ENCODE data around the gene DLL1. TPM values are rescaled to one million over a fixed set of nuclear protein-coding genes. Genes with fewer than 3 reads are reported as not detected.

The DLL1 gene
- total and polyA plus RNA-seq, 10 donors = 12.6 to 119 (median 62.8) TPM

GRCh38 chr6:170243386-170243785, 47.5 kb downstream of the DLL1 start:
- Histone ChIP-seq H3K36me3 (no peaks in the 10 kb centered on the region), H3K9me3 (no peaks in the 10 kb centered on the region), H3K4me1 (peaks cover 0 to 3% (median 0%) of the 10 kb centered on the region in 6 donors), H3K4me3 (no peak overlapping the region), H3K27ac (peak overlapping the region in 4 of 8 donors; percentile 0 to 50 (median 18)), H3K27me3 (replicated peaks in 1 of 7) (peaks cover 0 to 18% (median 0%) of the 10 kb centered on the region in 7 donors)
- WGBS, 5 donors = 75 to 84% (median 83%) methylated on average over 7 of the region's 7 CpGs
- intact Hi-C loops (cut with DNase I; ENCODE audit: low total_unique reads) = no loop called here
- no peak for DNase-seq
- TF ChIP-seq POLR2AphosphoS5 (IDR thresholded peaks at IDR 0.05) (no peak), POLR2A (IDR thresholded peaks at IDR 0.05) (no peak)
- TF ChIP-seq, protein P1, sequence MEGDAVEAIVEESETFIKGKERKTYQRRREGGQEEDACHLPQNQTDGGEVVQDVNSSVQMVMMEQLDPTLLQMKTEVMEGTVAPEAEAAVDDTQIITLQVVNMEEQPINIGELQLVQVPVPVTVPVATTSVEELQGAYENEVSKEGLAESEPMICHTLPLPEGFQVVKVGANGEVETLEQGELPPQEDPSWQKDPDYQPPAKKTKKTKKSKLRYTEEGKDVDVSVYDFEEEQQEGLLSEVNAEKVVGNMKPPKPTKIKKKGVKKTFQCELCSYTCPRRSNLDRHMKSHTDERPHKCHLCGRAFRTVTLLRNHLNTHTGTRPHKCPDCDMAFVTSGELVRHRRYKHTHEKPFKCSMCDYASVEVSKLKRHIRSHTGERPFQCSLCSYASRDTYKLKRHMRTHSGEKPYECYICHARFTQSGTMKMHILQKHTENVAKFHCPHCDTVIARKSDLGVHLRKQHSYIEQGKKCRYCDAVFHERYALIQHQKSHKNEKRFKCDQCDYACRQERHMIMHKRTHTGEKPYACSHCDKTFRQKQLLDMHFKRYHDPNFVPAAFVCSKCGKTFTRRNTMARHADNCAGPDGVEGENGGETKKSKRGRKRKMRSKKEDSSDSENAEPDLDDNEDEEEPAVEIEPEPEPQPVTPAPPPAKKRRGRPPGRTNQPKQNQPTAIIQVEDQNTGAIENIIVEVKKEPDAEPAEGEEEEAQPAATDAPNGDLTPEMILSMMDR (IDR thresholded peaks at IDR 0.05 in 8 of 11, conservative IDR thresholded peaks at IDR 0.05 in 3 of 11) = no peak

GRCh38 chr6:170238741-170239565, 51.9 kb downstream of the DLL1 start:
- peak; percentile 68 for DNase-seq
- no peaks in the 10 kb centered on the region for H3K9me3 ChIP-seq
- peaks cover 0 to 6% (median 2%) of the 10 kb centered on the region in 6 donors for H3K4me1 ChIP-seq
- no peak overlapping the region for H3K27ac ChIP-seq
- no peak overlapping the region for H3K4me3 ChIP-seq
- peaks cover 0 to 14% (median 0%) of the 10 kb centered on the region in 7 donors for H3K27me3 ChIP-seq (replicated peaks in 1 of 7)
- 84 to 87% (median 84%) methylated on average over 16 to 20 of the region's 20 CpGs for WGBS, 5 donors
- intact Hi-C loops (cut with DNase I; ENCODE audit: low total_unique reads) = no loop called here
- no peaks in the 10 kb centered on the region for H3K36me3 ChIP-seq
- TF ChIP-seq POLR2A (IDR thresholded peaks at IDR 0.05) (no peak), POLR2AphosphoS5 (IDR thresholded peaks at IDR 0.05) (no peak)
- TF ChIP-seq, protein P1 (IDR thresholded peaks at IDR 0.05 in 8 of 11, conservative IDR thresholded peaks at IDR 0.05 in 3 of 11) = no peak

GRCh38 chr6:170237999-170238740, 52.7 kb downstream of the DLL1 start:
- peak; percentile 52 for DNase-seq
- TF ChIP-seq POLR2A (IDR thresholded peaks at IDR 0.05) (no peak), POLR2AphosphoS5 (IDR thresholded peaks at IDR 0.05) (no peak)
- TF ChIP-seq, protein P1 (IDR thresholded peaks at IDR 0.05 in 8 of 11, conservative IDR thresholded peaks at IDR 0.05 in 3 of 11) = no peak
- Histone ChIP-seq H3K36me3 (no peaks in the 10 kb centered on the region), H3K4me1 (peaks cover 0 to 9% (median 4%) of the 10 kb centered on the region in 6 donors), H3K9me3 (no peaks in the 10 kb centered on the region), H3K4me3 (no peak overlapping the region), H3K27ac (no peak overlapping the region), H3K27me3 (replicated peaks in 1 of 7) (peaks cover 0 to 14% (median 0%) of the 10 kb centered on the region in 7 donors)
- intact Hi-C loops (cut with DNase I; ENCODE audit: low total_unique reads) = no loop called here
- WGBS, 5 donors = 84 to 90% (median 87%) methylated on average over 15 to 19 of the region's 19 CpGs

All from spleen (tissue), 11 donors.